Measurements from ENCODE around the gene CNTN5.
"Not testable (repeated sequence)": the region's sequence is repeated elsewhere in the genome, so short reads cannot be mapped to it uniquely, and the experiment has no call there.

Gene CNTN5

GRCh38 chr11:99803501-99803900, 782.8 kb downstream of the CNTN5 start:
- TF ChIP-seq FOXP2 (optimal IDR thresholded peaks at IDR 0.05; ENCODE audit: control extremely low read depth, extremely low read length, insufficient read depth), result no peak
- no peak for TF ChIP-seq EZH2 (IDR thresholded peaks at IDR 0.05)
- TF ChIP-seq POLR2AphosphoS5 (IDR thresholded peaks at IDR 0.05; ENCODE audit: borderline replicate concordance, low read depth, low read length), result no peak
- DNase-seq (ENCODE audit: low read depth, low spot score), result no peak
- H3K9me3 ChIP-seq (ENCODE audit: low read depth, low read length), result no peaks in the 10 kb centered on the region
- H3K27ac ChIP-seq, result no peak overlapping the region
- no peak overlapping the region for H3K9ac ChIP-seq (ENCODE audit: insufficient read length)
- no peak overlapping the region for H3K4me3 ChIP-seq
- no peaks in the 10 kb centered on the region for H3K36me3 ChIP-seq (ENCODE audit: insufficient read depth, low read length)

GRCh38 chr11:99812516-99812915, 791.8 kb downstream of the CNTN5 start:
- DNase-seq (ENCODE audit: low read depth, low spot score), result no peak
- TF ChIP-seq FOXP2 (optimal IDR thresholded peaks at IDR 0.05; ENCODE audit: control extremely low read depth, extremely low read length, insufficient read depth) (no peak), EZH2 (IDR thresholded peaks at IDR 0.05) (no peak), POLR2AphosphoS5 (IDR thresholded peaks at IDR 0.05; ENCODE audit: borderline replicate concordance, low read depth, low read length) (no peak)
- no peaks in the 10 kb centered on the region for H3K9me3 ChIP-seq (ENCODE audit: low read depth, low read length)
- H3K4me3 ChIP-seq, result no peak overlapping the region
- H3K27ac ChIP-seq, result no peak overlapping the region
- H3K36me3 ChIP-seq (ENCODE audit: insufficient read depth, low read length), result no peaks in the 10 kb centered on the region
- H3K9ac ChIP-seq (ENCODE audit: insufficient read length), result no peak overlapping the region

- H3K27ac ChIP-seq, result no peak overlapping the region
- DNase-seq (ENCODE audit: low read depth, low spot score), result no peak
- H3K4me3 ChIP-seq, result no peak overlapping the region
- H3K9ac ChIP-seq (ENCODE audit: insufficient read length), result no peak overlapping the region
- TF ChIP-seq POLR2AphosphoS5 (IDR thresholded peaks at IDR 0.05; ENCODE audit: borderline replicate concordance, low read depth, low read length), result no peak
- TF ChIP-seq EZH2 (IDR thresholded peaks at IDR 0.05), result no peak
- TF ChIP-seq FOXP2 (optimal IDR thresholded peaks at IDR 0.05; ENCODE audit: control extremely low read depth, extremely low read length, insufficient read depth), result no peak
- H3K36me3 ChIP-seq (ENCODE audit: insufficient read depth, low read length), result no peaks in the 10 kb centered on the region
- H3K9me3 ChIP-seq (ENCODE audit: low read depth, low read length), result no peaks in the 10 kb centered on the region
These were observed 793.3 kb downstream of the CNTN5 start for GRCh38 chr11:99814021-99814420.

GRCh38 chr11:99814738-99815137, 794.0 kb downstream of the CNTN5 start:
- Histone ChIP-seq H3K4me3 (no peak overlapping the region), H3K36me3 (ENCODE audit: insufficient read depth, low read length) (no peaks in the 10 kb centered on the region), H3K9me3 (ENCODE audit: low read depth, low read length) (no peaks in the 10 kb centered on the region), H3K9ac (ENCODE audit: insufficient read length) (no peak overlapping the region), H3K27ac (no peak overlapping the region)
- no peak for DNase-seq (ENCODE audit: low read depth, low spot score)
- TF ChIP-seq EZH2 (IDR thresholded peaks at IDR 0.05) (no peak), FOXP2 (optimal IDR thresholded peaks at IDR 0.05; ENCODE audit: control extremely low read depth, extremely low read length, insufficient read depth) (no peak), POLR2AphosphoS5 (IDR thresholded peaks at IDR 0.05; ENCODE audit: borderline replicate concordance, low read depth, low read length) (no peak)

GRCh38 chr11:99818991-99819390, 798.2 kb downstream of the CNTN5 start:
- H3K9ac ChIP-seq (ENCODE audit: insufficient read length), result no peak overlapping the region
- DNase-seq (ENCODE audit: low read depth, low spot score), result no peak
- H3K4me3 ChIP-seq, result no peak overlapping the region
- no peaks in the 10 kb centered on the region for H3K36me3 ChIP-seq (ENCODE audit: insufficient read depth, low read length)
- no peak for TF ChIP-seq POLR2AphosphoS5 (IDR thresholded peaks at IDR 0.05; ENCODE audit: borderline replicate concordance, low read depth, low read length)
- TF ChIP-seq EZH2 (IDR thresholded peaks at IDR 0.05), result no peak
- TF ChIP-seq FOXP2 (optimal IDR thresholded peaks at IDR 0.05; ENCODE audit: control extremely low read depth, extremely low read length, insufficient read depth), result no peak
- H3K9me3 ChIP-seq (ENCODE audit: low read depth, low read length), result no peaks in the 10 kb centered on the region
- H3K27ac ChIP-seq, result no peak overlapping the region

GRCh38 chr11:99822846-99823565, 802.3 kb downstream of the CNTN5 start:
- Histone ChIP-seq H3K9ac (ENCODE audit: insufficient read length) (no peak overlapping the region), H3K36me3 (ENCODE audit: insufficient read depth, low read length) (no peaks in the 10 kb centered on the region), H3K4me3 (no peak overlapping the region), H3K9me3 (ENCODE audit: low read depth, low read length) (no peaks in the 10 kb centered on the region), H3K27ac (no peak overlapping the region)
- no peak for DNase-seq (ENCODE audit: low read depth, low spot score)
- TF ChIP-seq FOXP2 (optimal IDR thresholded peaks at IDR 0.05; ENCODE audit: control extremely low read depth, extremely low read length, insufficient read depth) (no peak), POLR2AphosphoS5 (IDR thresholded peaks at IDR 0.05; ENCODE audit: borderline replicate concordance, low read depth, low read length) (no peak), EZH2 (IDR thresholded peaks at IDR 0.05) (no peak)

- not testable (repeated sequence) for H3K9ac ChIP-seq (ENCODE audit: insufficient read length); H3K9me3 ChIP-seq (ENCODE audit: low read depth, low read length); H3K36me3 ChIP-seq (ENCODE audit: insufficient read depth, low read length); H3K27ac ChIP-seq; H3K4me3 ChIP-seq; DNase-seq (ENCODE audit: low read depth, low spot score)
These were observed 816.0 kb downstream of the CNTN5 start for GRCh38 chr11:99836739-99837138.

GRCh38 chr11:99841885-99842284, 821.1 kb downstream of the CNTN5 start:
- H3K27ac ChIP-seq, result no peak overlapping the region
- no peak overlapping the region for H3K4me3 ChIP-seq
- DNase-seq (ENCODE audit: low read depth, low spot score), result no peak
- TF ChIP-seq POLR2AphosphoS5 (IDR thresholded peaks at IDR 0.05; ENCODE audit: borderline replicate concordance, low read depth, low read length) (no peak), EZH2 (IDR thresholded peaks at IDR 0.05) (no peak), FOXP2 (optimal IDR thresholded peaks at IDR 0.05; ENCODE audit: control extremely low read depth, extremely low read length, insufficient read depth) (no peak)
- no peaks in the 10 kb centered on the region for H3K36me3 ChIP-seq (ENCODE audit: insufficient read depth, low read length)
- no peaks in the 10 kb centered on the region for H3K9me3 ChIP-seq (ENCODE audit: low read depth, low read length)
- no peak overlapping the region for H3K9ac ChIP-seq (ENCODE audit: insufficient read length)

GRCh38 chr11:99865951-99866350, 845.2 kb downstream of the CNTN5 start:
- H3K36me3 ChIP-seq (ENCODE audit: insufficient read depth, low read length), result no peaks in the 10 kb centered on the region
- no peak for DNase-seq (ENCODE audit: low read depth, low spot score)
- TF ChIP-seq EZH2 (IDR thresholded peaks at IDR 0.05) (no peak), POLR2AphosphoS5 (IDR thresholded peaks at IDR 0.05; ENCODE audit: borderline replicate concordance, low read depth, low read length) (no peak), FOXP2 (optimal IDR thresholded peaks at IDR 0.05; ENCODE audit: control extremely low read depth, extremely low read length, insufficient read depth) (no peak)
- H3K27ac ChIP-seq, result no peak overlapping the region
- H3K4me3 ChIP-seq, result no peak overlapping the region; the same call in 1 of the 2 replicates
- no peaks in the 10 kb centered on the region for H3K9me3 ChIP-seq (ENCODE audit: low read depth, low read length)
- no peak overlapping the region for H3K9ac ChIP-seq (ENCODE audit: insufficient read length)
